HG02759 (cell line): ENCODE results near the gene MICB.
"Not testable (repeated sequence)": the region's sequence is repeated elsewhere in the genome, so short reads cannot be mapped to it uniquely, and the experiment has no call there.

Source experiments
- ATAC-seq: cut with Tn5 transposase; IDR thresholded peaks from one replicate; pipeline ENCODE4 v1.9.1; 2021; ENCODE audit warnings: mild to moderate bottlenecking, moderate library complexity; ENCODE audit not compliant: unreplicated experiment

The MICB gene

GRCh38 chr6:31535538-31536324 is 37.8 kb downstream of the MICB start:
- ATAC-seq: no peak

DNA sequence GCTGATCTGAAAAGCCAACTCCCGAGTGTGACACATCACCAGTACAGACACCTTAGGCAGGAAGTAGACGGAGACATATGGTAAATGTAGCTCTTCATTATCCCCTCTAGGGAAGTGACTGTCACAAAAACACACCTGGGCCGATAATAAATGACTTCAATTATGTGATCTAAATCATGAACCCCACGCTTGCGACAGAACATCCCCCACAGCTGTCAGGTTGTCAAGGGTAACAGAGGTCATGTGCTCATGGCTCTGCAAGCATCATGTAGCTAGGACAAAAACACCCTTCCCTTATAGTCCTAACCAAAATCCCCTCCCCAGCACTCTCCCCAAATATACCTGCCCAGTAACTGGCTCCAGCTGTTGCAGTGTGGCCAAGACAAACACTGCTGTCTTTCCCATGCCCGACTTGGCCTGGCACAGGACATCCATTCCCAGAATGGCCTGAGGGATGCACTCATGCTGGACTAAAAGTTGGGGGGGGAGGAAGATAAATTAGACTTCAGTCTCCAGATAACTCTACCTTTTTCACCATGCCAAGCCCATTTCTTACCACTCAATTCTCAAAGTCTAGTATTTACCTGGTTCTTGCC is 41.0 kb downstream of the MICB start:
- no peak for ATAC-seq

DNA sequence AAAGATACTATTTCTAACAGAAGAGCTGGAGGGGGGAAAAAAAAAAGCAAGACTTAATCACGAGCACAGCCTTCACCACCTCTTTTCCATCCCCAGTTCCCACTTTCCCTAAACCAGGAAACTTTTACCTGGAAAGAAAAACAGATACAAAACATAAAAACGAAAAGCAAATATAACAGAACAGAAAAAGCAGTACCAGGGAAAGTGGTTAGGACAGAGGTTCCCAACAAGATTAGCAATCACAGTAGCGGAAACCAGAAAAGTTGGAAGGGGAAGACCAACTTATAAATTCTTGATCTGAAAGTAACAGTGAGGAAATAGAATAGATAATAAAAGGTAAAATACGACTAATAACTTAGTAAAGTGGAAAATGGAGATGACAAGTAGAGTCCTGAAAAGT is 42.7 kb downstream of the MICB start:
- no peak for ATAC-seq

- ATAC-seq: no peak
Observed at GRCh38 chr6:31541059-31541657, 43.2 kb downstream of the MICB start.

DNA sequence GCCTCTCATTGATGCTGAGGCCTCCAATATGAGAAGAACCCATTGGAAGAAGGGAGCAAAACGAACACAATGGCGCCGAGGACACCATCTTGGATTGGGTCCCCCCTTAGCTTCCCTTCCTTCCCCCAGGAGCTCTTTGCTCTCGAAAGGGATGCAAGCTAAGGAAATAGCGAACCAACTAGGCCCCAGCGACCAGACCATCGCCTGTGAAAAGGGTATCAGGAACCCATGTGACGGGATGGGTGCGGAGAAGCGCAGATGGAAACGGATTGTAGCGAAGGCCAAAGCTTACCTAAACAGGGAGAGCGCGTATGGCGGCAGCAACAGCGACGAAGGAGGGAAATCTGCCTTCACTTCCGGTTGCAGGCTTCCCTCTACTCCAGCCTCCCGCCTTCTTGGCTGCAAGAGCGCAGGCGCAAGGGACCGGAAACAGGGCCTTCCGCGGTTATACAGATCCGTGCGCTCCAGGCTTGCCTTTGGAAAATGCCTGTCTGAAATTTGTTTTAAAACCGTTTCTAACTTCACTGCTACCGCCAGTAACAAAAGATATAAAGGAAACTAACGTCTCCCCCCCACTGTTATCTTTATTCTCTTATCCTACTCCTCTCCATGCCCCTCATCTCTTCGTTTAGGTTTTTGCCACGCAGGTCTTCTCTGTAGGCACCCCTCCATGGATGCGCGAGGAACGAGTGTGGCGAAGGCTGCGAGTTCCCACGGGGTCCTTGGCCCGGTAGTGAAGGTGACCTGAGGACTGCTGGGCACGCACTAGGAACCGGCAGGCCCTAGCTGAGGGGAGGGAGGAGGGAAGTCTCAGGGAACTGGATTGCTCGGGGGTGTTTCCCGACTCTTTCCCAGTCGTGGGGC is 43.9 kb downstream of the MICB start, which contains the start of gene DDX39B:
Gene DDX39B, minus strand, starts transcription at position 346 of the 864 bp plus-strand sequence. CDS start 1,471 bp downstream, outside the sequence.
- peak; percentile 70 for ATAC-seq

DNA sequence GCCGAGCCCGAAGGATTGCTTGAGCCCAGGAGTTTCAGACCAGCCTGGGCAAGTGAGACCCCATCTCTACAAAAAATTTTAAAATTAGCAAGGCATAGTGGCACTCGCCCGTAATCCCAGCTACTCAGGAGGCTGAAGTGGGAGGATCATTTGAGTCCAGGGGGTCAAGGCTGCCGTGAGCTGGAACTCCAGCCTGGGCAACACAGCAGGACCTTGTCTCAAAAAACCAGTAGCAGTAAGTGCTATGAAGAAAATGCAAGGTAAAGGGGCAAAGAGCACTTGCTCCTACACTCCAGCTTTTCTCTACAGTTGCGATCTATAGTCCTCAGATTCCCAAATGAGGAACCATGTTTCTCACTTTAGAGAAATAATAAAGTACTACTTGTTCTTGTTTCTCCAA is 45.7 kb downstream of the MICB start:
- ATAC-seq: no peak

DNA sequence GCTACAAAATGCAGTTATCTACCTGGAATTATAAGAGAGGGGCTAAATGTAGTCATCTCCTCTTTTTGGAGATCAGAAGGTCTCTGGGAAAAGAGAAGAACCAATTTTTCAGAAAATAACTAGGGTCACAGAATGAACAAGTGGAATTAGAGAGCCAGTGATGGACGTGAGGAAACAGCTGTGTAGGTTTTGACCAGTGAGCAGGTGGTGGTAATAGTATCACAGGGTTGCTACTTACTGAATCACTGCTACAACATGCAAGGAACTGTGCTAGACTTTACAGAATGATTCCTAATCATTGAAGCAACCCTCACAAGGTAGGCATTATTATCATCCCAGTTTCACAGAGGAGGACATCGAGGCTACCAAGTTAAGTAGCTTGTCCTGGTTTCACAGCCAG is 46.7 kb downstream of the MICB start:
- ATAC-seq: no peak

GRCh38 chr6:31545291-31545690 is 47.3 kb downstream of the MICB start:
- no peak for ATAC-seq

GRCh38 chr6:31546339-31546957 is 48.5 kb downstream of the MICB start, which contains the start of gene ATP6V1G2:
Gene ATP6V1G2, minus strand, starts transcription at chr6:31546608. Its CDS starts 49 bp downstream, at chr6:31546559.
- peak; percentile 48 for ATAC-seq

GRCh38 chr6:31546958-31547726 is 49.2 kb downstream of the MICB start, which contains the start of gene NFKBIL1:
Gene NFKBIL1, plus strand, starts transcription at chr6:31547608. Its CDS starts 87 bp downstream, at chr6:31547695.
- ATAC-seq: peak; percentile 66

- ATAC-seq: no peak
Observed at GRCh38 chr6:31547727-31548543, 50.0 kb downstream of the MICB start.

DNA sequence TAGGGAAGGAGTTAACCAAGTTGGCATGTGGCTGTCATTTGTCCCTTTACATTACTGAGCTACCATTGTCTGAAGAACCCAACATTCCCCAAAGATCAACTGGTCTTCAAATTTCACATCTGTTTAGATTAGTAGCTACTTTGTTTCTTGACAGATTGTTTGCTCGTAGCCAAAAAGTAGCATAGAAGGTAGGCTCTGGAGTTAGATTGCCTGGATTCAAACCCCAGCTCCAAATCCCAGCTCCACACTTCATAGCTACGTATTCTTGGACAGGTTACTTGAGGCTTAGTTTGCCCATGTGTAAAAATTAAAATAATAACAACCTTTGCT is 50.6 kb downstream of the MICB start:
- ATAC-seq: no peak

DNA sequence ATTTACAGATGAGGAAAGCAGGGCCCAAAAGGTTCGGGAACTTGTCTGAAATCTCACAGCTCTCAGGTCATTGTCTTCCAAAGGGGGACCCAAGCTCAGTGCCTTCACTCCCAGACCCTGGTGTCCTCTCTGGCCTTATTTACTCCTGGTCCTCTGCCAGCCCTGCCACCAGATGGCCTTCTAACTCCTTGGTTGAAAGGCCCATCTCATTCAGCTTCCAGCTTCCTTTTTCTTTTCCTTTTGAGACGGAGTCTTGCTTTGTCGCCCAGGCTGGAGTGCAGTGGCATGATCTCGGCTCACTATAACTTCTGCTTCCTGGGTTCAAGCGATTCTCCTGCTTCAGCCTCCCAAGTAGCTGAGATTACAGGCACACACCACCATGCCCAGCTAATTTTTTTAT is 53.4 kb downstream of the MICB start:
- ATAC-seq: not testable (repeated sequence)

GRCh38 chr6:31556307-31556706 is 58.4 kb downstream of the MICB start:
- no peak for ATAC-seq

- ATAC-seq: no peak
Observed at GRCh38 chr6:31557443-31558317, 59.7 kb downstream of the MICB start.

DNA sequence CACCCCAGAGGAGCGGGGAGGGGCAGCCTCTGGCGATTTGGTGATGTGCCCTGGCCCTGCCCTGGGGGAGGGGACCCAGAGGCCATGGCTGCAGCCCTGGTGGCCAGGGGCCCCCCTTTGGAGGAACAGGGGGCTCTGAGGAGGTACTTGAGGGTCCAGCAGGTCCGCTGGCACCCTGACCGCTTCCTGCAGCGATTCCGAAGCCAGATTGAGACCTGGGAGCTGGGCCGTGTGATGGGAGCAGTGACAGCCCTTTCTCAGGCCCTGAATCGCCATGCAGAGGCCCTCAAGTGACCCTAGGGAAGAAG is 60.3 kb downstream of the MICB start:
- ATAC-seq: no peak

- no peak for ATAC-seq
Observed at GRCh38 chr6:31558631-31559500, 60.9 kb downstream of the MICB start.
